Stimulated activated CD8-positive, alpha-beta memory T cell treated with anti-CD3 and anti-CD28 coated beads, Interleukin-7, amount 100 ng/mL, for 24 hours (primary cell): ENCODE measurements around the gene MAD1L1.
"Not testable (repeated sequence)": the region's sequence is repeated elsewhere in the genome, so short reads cannot be mapped to it uniquely, and the experiment has no call there.

ENCODE experiments used
- DNase-seq: peaks from one replicate; pipeline ENCODE4 v3.0.0-alpha.2; 2020; ENCODE audit warnings: low read depth

Gene MAD1L1

GRCh38 chr7:2173189-2173827 is 59.4 kb downstream of the MAD1L1 start:
- DNase-seq, result no peak

GRCh38 chr7:2172311-2173188 is 60.2 kb downstream of the MAD1L1 start:
- no peak for DNase-seq

- no peak for DNase-seq
Measured at GRCh38 chr7:2171855-2172254, 60.9 kb downstream of the MAD1L1 start.

- no peak for DNase-seq
Measured at GRCh38 chr7:2170576-2171521, 61.9 kb downstream of the MAD1L1 start.

- no peak for DNase-seq
Measured at GRCh38 chr7:2169923-2170575, 62.7 kb downstream of the MAD1L1 start.

GRCh38 chr7:2168615-2169311 is 64.0 kb downstream of the MAD1L1 start:
- no peak for DNase-seq

GRCh38 chr7:2166625-2167280 is 66.0 kb downstream of the MAD1L1 start:
- DNase-seq, result no peak

GRCh38 chr7:2165610-2166594 is 66.8 kb downstream of the MAD1L1 start:
- no peak for DNase-seq

GRCh38 chr7:2165239-2165609 is 67.5 kb downstream of the MAD1L1 start:
- DNase-seq, result no peak

GRCh38 chr7:2164646-2165045 is 68.1 kb downstream of the MAD1L1 start:
- DNase-seq, result no peak

GRCh38 chr7:2163600-2164555 is 68.9 kb downstream of the MAD1L1 start:
- DNase-seq, result no peak

GRCh38 chr7:2162959-2163358 is 69.8 kb downstream of the MAD1L1 start:
- DNase-seq, result no peak

- DNase-seq, result not testable (repeated sequence)
Measured at GRCh38 chr7:2162004-2162902, 70.5 kb downstream of the MAD1L1 start.

- no peak for DNase-seq
Measured at GRCh38 chr7:2159176-2159520, 73.6 kb downstream of the MAD1L1 start.

GRCh38 chr7:2158331-2159175 is 74.2 kb downstream of the MAD1L1 start:
- DNase-seq, result no peak
